GM18873 (cell line): ENCODE measurements around the gene PEX1.
A peak's percentile ranks its signal among the peaks of the same experiment; 100 is the strongest.
"Not testable (repeated sequence)": the region's sequence is repeated elsewhere in the genome, so short reads cannot be mapped to it uniquely, and the experiment has no call there.

ENCODE experiments used
- ATAC-seq: cut with Tn5 transposase; IDR thresholded peaks from one replicate; pipeline ENCODE4 v1.9.1; 2021; ENCODE audit warnings: mild to moderate bottlenecking, moderate library complexity, moderate number of reproducible peaks; ENCODE audit not compliant: unreplicated experiment, low FRiP score

PEX1 gene

DNA sequence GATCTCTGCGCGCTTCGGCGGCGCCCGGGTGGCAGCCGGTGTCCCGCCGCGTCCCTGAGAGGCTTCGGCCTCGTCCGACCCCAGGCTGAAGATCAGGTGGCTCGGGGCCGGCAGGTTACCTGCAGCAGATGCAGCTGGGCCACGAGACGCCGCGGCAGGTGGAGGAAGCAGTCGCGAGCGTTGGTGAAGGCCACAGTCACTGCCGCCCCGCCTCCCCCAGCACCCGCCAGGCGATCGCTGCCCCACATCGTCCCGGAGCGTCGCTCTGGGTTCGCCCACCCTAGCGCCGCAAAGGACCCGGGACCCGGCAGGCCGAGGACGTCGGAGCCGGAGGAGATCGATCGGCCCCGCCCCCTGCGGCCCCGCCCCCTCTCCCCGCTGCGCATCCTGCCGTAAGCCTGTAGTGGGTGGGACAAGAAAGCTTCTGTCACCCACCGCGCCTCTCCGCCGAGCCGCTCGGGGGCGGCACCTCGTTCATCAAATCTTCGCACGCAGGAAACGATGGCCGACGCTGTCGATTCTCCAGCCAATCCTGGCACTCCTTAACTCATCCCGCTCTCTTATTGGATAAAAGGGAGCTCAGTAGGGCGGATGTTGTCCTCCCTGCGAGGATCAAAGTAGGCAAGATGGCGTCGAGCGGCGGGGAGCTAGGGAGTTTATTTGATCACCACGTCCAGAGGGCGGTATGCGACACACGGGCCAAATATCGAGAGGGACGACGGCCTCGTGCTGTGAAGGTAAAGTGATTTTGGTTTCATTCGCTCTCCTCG lies at the start of gene PEX1, which contains the start of gene RBM48:
TSS of gene PEX1 (minus strand) at position 333 of the 770 bp plus-strand sequence. CDS start at position 248, 85 bp downstream.
TSS of gene RBM48 (plus strand) at position 608 of the 770 bp plus-strand sequence. CDS start at position 627, 19 bp downstream.
- peak; percentile 96 for ATAC-seq

DNA sequence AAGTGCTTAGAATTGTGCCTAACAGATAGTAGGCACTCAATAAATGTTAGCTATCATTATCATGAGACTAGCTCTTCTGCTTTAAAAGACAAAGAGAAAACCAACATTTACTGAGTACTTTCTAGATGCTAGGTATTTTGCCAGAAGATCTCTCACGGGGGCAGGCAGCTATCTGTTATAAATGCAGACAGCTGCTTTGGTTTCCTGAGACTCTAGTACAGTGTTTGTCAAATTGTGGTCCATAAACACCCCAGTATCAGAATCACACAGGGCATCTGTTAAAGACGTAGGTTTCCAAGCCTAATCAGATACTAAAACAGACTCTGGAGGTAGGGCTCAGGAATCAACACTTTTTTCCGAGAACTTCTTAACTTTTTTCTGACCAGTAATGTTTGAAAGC lies 48.0 kb upstream of the PEX1 start:
- no peak for ATAC-seq

DNA sequence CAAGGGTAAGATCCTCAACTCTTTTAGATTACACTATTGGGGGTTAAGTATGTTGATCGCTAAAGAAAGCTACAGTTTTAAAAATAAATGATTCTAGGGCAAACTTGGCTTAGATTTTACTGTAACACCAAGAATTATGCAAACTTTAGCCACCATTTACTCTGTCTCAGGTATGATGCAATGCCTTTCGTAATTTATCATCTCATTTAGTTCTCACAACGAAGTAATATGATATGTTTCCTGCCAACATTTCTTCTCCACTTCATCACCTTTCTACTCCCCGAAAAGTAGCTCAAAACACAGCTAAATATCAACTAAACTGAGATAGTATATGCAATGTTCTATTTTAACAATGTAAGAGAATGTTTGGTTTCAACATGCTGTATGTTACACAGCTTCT lies 40.8 kb upstream of the PEX1 start:
- ATAC-seq = no peak

DNA sequence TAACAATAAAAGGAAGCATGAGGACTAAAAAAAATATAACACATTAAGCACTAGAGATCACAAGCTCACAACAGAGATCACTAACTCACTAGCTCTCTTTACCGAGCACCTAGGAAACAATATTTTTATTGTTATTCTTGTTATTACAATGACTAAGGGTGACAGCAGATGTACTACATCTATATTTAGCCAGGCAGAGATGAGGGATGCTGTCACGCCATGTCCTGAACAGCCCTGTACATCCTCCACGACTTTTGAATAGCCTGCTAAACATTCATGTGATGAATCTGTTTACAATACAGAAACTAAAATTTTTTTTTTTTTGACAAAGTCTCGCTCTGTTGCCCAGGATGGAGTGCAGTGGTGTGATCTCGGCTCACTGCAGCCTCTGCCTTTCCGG lies 39.1 kb upstream of the PEX1 start:
- no peak for ATAC-seq

DNA sequence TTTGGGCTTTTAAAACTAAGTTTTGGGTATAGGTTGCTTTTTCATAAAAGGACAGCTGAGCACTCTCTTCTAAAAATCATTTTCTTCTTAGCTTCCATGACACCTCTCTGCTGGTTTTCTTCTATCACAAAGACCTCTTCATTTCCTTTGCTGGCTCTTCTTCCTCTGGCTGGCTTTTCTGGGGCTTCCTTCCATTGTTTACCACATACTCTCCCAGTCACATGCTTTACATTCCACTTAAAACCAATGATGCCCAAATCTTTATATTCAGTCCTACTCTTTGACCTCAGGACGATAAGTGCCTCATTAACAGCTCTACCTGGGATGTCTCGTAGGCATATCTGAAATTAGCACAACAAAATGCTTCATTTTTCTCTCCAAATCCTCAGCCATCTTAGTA lies 35.0 kb upstream of the PEX1 start:
- ATAC-seq = no peak

DNA sequence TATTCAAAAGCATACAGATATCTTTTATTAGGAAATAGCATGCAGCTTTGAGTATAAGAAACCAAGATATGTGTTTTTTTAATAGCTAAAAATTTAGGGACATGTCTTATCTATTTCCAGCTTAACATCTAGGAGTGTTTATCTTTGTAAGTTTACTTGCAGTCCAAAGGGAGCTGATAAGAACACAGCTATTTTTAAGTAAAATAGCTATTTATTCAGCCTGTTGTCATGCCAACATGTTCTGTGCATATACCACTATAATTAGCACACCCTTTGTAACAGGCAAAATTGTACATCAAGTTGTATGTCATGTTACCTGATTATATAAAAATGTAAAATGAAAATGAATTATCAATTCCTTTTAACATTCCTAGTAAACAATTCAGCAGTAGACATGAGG lies 32.3 kb upstream of the PEX1 start:
- no peak for ATAC-seq

DNA sequence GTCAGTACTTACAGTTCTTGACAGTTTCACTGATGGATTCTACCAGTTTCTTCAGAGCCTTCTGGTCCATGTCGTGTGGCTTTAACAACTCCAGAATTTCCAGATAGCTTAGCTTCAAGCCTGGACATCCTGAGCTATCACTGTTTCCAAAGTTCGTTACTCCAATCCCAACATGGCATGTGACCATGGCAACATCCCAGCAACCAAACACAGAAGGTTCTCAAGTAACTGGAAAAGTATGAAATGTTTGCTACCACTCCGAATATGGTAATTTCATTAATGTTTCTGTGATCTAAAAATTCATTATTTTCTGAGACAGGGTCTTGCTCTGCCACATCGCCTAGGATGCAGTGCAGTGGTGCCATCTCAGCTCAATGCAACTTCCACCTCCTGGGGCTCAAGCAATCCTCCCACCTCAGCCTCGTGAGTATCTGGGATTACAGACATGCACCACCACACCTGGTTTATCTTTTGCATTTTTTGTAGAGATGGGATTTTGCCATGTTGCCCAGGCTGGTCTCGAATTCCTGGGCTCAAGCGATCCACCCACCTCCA lies 29.6 kb upstream of the PEX1 start:
- ATAC-seq = no peak

DNA sequence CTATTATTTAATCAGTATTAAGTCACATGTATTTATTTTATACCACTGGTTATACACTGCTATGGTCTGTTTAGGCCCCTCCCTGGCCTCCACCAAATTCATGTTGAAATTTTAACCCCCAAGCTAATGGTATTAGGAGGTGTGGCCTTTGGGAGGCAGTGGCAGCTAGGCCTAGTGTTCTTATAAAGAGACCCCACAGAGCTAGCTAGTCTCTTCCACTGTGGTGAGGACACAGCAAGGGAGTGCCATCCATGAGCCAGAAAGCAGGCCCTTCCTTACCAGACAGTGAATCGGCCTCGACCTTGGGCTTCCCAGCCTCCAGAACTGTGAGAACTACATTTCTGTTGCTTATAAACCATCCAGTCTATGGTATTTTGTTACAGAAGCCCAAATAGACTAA lies 28.9 kb upstream of the PEX1 start:
- ATAC-seq = no peak

DNA sequence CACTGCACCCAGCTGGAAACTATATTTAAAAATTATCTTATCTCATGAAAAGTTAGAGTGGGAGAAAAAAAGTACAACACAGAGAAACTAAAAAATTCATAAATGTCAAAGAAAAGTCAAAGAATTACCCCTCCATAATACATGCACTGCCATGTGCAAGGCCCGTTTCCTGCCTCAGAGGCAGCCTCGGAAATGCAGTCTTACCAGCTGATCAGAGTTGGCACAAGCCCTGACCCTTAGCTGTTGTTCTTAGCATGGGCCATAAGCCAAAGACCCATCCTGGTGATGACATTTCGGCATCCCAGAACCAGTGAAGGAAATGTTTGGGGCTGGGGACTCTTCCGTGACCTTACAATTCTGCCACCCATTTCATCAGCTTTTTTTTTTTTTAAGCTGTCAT lies 21.9 kb upstream of the PEX1 start:
- ATAC-seq = no peak

DNA sequence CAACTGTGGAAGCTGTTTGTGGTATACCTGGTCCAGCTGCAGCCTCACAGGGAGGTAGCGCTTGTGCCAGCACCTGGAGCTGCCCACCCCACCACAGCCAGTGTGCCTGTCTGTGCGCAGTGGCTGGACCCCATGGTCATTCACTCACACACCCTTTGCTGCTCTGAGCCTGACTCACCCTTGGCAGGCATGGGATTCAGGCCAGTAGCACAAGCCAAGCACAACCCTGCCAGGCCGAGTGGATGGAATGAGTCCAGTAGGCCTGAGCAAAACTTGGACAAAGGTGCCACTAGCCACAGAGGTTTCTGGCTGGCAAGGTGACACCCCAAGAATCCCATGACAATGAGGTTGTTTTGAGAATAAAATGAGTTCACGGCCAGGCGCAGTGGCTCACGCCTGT lies 19.3 kb upstream of the PEX1 start:
- no peak for ATAC-seq

DNA sequence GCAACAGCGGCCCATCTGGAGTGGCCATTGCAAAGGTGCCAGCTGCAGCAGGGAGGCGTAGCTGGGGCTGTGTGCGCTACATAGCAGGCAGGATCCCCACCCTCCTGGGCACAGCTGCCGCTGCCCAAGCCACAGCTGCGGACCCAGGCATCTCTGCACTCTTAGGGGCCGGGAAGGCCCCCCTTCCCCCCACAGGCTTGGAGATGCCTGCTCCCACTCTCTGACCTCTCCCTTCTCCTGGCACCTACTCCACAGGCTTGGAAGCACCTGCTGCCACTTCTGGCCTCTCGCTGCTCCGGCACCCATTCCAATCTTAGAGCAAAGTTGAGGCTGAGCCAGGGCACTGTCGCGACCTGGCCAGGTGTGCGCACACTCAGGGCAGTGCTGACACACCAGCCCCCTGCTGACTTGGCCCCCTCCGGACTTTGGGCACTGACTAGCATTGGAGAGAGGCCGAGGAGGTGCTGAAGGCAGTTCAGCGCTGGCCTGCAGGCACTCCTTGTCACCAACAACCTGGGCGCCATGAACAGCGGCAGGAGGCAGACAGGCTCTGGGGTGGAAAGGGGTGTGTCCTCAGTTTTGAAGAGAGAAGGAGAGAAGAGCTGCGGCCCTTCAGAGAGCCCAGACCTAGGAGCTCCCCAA lies 18.7 kb upstream of the PEX1 start:
- no peak for ATAC-seq

DNA sequence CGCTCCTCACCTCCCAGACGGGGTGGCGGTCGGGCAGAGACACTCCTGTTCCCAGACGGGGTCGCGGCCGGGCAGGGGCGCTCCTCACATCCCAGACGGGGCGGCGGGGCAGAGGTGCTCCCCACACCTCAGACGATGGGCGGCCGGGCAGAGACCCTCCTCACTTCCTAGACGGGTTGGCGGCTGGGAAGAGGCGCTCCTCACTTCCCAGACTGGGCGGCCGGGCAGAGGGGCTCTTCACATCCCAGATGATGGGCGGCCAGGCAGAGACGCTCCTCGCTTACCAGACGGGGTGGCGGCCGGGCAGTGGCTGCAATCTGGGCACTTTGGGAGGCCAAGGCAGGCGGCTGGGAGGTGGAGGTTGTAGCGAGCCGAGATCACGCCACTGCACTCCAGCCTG lies 16.8 kb upstream of the PEX1 start:
- not testable (repeated sequence) for ATAC-seq

DNA sequence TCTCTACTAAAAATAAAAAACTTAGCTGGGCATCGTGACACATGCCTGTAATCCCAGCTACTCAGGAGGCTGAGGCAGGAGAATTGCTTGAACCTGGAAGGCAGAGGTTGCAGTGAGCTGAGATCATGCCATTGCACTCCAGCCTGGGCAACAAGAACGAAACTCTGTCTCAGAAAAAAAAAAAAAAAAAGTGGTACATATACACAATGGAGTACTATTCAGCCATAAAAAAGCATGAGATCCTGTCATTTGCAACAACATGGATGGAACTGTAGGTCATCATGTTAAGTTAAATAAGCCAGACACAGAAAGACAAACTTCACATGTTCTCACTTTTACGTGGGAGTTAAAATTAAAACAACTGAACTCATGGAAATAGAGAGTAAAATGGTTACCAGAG lies 15.2 kb upstream of the PEX1 start:
- not testable (repeated sequence) for ATAC-seq

DNA sequence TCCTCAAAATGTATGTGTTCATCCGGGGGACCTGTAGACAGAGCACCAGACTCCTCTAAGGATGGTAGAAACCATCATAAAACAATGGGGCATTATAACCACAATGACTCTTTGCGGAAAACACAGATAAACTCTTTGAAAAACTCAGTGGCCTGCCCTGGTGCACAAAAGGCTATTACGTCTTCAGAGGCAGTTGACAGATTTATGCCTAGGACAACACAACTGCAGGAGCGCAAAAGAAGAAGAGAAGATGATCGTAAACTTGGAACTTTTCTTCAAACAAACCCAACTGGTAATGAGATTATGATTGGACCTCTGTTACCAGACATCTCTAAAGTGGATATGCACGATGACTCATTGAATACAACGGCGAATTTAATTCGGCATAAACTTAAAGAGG lies 6.3 kb upstream of the PEX1 start:
- no peak for ATAC-seq

DNA sequence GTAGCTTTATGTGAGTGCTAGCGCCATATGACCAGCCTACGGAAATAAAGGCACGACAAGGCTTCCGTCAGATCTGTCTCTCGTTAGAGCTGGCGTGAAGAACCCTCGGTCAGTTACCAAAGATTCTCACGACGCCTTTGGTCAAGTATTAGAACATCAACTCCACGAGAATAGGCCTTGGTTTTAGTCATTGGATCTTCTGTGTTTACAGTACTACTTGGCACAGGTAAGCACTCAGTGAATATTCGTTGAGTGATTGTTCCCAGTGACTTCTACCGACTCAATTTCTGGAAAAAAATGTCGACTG lies 591 bp upstream of the PEX1 start:
- ATAC-seq = no peak

DNA sequence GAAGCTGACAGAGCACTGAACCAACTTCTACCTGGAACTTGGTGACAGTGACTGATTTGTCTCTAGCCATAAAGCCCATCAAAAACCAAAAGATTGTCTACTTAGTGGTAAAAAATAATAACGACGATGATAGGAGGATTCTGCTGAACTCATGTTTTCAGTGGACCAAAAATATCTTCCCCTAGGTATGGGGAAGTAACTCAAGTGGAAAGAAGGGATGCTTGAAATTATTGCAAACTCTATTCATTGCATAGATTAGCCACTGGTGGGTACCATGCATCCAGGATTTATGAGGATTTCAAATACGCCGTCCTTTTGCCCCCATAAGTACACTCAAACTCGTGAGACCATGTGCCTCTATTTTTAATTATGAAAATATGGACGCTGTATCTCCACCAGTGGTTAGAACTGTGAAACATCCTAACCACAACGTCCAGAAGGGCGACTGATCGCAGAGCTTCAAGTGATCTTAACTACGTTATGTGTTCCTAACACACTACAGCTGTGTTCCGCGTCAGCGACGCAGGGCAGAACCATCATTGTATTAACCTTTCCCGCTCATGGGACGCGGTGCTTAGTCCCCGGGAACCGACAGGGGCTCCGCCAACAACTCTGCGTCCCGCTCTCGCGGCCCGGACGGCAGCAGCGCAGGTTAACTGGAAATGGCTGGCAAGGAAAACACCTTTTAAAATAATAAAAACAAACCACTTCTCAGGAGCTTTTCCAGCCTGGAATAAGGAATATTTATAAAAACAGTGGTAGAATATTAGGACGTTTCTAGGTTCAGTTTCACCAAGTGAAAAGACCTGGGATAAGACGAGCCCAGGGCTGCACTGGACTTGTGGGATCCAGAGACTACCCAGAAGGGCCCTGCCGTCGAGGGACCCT lies 776 bp downstream of the PEX1 start:
- no peak for ATAC-seq

DNA sequence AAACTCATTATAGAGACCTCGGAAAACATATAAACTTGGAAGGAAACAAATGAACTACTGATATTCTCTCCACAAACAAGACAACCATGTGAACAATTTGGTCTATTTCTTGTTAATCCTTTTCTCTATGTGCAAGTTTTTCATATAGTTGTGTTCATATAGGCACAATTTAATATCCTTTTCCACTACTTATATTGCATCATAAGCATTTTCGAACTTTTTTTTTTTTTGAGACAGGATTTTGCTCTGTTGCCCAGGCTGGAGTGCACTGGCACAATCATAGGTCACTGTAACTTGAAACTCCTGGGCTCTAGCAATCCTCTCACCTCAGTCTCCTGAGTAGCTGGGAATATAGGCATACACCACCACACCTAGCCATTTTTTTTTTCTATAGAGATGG lies 5.2 kb downstream of the PEX1 start:
- no peak for ATAC-seq

DNA sequence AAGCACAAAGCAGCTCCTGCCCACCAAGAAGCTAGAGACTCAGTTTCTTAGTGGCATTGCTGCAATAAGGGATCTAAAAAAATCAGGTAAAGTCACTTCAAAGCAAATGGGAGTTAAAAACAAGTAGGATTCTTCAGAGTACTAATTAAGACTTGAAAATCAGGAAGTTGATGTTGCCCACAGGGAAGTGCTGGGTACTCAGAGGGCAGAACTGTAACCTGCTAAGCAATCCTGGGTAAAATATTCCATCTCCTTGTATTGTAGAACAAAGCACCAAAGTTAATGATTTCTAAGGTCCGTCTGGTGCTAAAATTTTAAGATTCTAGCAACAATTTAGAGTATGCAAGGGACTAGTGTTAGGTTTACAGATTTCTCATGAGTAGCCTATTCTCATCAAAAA lies 8.3 kb downstream of the PEX1 start:
- ATAC-seq = no peak

DNA sequence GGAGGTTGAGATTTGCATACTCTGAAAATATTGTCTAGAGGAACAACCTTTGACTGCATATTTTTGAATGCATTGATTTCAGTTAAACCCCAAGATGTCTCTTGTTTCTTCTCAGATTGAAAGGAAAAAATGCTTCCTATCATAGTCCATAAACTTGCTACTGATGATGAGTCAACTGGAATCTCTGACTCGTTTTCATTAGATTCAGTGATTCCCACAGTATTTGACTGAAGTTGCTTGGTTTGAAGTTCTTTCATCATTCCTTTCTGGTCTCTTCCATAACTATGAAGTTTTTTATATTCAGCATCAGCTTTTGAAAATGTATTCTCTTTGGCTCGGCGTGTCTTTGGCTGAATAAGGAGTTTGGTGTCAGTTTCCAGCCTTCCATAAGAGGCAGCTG lies 10.7 kb downstream of the PEX1 start:
- ATAC-seq = no peak

DNA sequence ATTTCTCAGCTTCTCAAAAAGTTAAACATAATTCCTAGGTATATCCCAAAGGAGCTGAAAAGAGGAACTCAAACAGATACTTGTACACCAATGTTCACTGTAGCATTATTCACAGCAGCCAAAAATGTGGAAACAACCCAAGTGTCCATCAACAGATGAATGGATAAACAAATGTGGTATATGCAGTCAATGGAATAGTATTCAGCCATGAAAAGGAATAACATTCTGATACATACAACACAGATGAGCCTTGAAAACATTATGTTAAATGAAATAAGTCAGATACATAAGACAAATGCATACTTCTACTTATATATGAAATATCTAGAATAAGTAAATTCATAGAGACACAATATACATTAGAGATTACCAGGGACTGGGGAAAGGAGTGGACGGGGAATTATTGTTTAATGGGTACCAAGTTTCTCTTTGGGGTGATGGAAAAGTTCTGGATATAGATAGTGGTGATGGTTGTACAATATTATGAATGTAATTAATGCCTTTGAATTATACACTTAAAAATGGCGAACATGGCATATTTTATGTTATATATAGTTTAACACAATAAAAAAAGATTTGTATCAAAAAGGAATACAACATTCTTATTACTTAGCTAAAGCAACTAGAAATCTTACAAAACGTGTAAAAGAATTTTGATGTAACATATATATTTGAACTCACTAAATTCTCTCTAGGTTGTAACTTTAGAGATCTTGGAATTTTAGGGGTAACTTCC lies 15.0 kb downstream of the PEX1 start:
- ATAC-seq = no peak
